GM19240 (cell line): ENCODE measurements around the gene RAB37.
A peak's percentile ranks its signal among the peaks of the same experiment; 100 is the strongest.

Experiments used
- DNase-seq: peaks from one replicate; pipeline ENCODE4 v3.0.0; 2011; ENCODE audit warnings: low spot score; ENCODE audit not compliant: insufficient read length

RAB37 gene

GRCh38 chr17:74744714-74745547, 7.9 kb downstream of the RAB37 start:
- DNase-seq: no peak

- no peak for DNase-seq
These were observed 8.6 kb downstream of the RAB37 start for GRCh38 chr17:74745548-74746177.

GRCh38 chr17:74746376-74746775, 9.3 kb downstream of the RAB37 start:
- DNase-seq: no peak

- no peak for DNase-seq
These were observed 9.9 kb downstream of the RAB37 start for GRCh38 chr17:74746922-74747321.

- no peak for DNase-seq
These were observed 11.1 kb downstream of the RAB37 start for GRCh38 chr17:74748279-74748528.

GRCh38 chr17:74748529-74749278, 11.6 kb downstream of the RAB37 start, which contains the start of gene NHERF1:
TSS of gene NHERF1 (plus strand) at chr17:74748628. CDS start at chr17:74748847, 219 bp downstream.
- DNase-seq: peak; percentile 90

- no peak for DNase-seq
These were observed 12.4 kb downstream of the RAB37 start for GRCh38 chr17:74749279-74750038.

GRCh38 chr17:74750039-74750326, 12.9 kb downstream of the RAB37 start:
- no peak for DNase-seq

- DNase-seq: no peak
These were observed 13.4 kb downstream of the RAB37 start for GRCh38 chr17:74750327-74751069.

GRCh38 chr17:74752415-74752814, 15.4 kb downstream of the RAB37 start:
- DNase-seq: no peak

GRCh38 chr17:74752822-74753401, 15.9 kb downstream of the RAB37 start:
- DNase-seq: no peak

GRCh38 chr17:74754832-74755231, 17.8 kb downstream of the RAB37 start:
- DNase-seq: no peak

GRCh38 chr17:74755533-74755932, 18.5 kb downstream of the RAB37 start:
- DNase-seq: no peak

- DNase-seq: no peak
These were observed 19.8 kb downstream of the RAB37 start for GRCh38 chr17:74756891-74757290.

- no peak for DNase-seq
These were observed 20.4 kb downstream of the RAB37 start for GRCh38 chr17:74757502-74757901.

- no peak for DNase-seq
These were observed 21.1 kb downstream of the RAB37 start for GRCh38 chr17:74757931-74758847.

- no peak for DNase-seq
These were observed 21.8 kb downstream of the RAB37 start for GRCh38 chr17:74758848-74759168.

- DNase-seq: peak; percentile 70
These were observed 22.3 kb downstream of the RAB37 start for GRCh38 chr17:74759243-74759801.

GRCh38 chr17:74759941-74760340, 22.9 kb downstream of the RAB37 start:
- DNase-seq: no peak
